Measurements from ENCODE around the gene LIMA1.
"Not testable (repeated sequence)": the region's sequence is repeated elsewhere in the genome, so short reads cannot be mapped to it uniquely, and the experiment has no call there.

DNA sequence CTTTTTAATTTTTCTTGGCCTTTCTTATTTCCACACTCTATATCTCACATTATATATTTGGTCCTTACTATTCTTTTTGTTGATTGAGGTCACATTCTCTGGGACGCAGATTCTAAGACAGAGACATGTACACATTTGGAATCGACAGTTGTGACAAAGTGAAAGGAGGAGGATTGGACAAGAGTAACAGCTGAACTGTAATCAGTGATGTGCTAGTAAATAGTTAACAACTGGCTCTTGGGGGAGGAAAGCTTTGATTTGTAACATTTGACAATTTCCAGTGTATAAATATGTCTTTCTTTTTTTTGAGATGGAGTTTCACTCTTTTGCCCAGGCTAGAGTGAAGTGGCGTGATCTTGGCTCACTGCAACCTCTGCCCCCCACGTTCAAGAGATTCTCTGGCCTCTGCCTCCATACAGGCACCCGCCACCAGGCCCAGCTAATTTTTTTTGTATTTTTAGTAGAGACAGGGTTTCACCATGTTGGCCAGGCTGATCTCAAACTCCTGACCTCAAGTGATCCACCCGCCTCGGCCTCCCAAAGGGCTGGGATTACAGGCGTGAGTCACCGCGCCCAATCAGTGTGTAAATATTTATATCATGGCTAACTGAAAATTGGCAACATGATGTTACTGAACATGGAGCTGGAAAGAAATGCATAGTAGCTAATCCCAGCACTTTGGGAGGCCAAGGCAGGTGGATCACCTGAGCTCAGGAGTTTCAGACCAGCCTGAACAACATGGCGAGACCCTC is 28.7 kb upstream of the LIMA1 start:
- TF ChIP-seq EZH2 (optimal IDR thresholded peaks at IDR 0.05; ENCODE audit: low read depth, low read length), result not testable (repeated sequence)
- TF ChIP-seq, protein P1, sequence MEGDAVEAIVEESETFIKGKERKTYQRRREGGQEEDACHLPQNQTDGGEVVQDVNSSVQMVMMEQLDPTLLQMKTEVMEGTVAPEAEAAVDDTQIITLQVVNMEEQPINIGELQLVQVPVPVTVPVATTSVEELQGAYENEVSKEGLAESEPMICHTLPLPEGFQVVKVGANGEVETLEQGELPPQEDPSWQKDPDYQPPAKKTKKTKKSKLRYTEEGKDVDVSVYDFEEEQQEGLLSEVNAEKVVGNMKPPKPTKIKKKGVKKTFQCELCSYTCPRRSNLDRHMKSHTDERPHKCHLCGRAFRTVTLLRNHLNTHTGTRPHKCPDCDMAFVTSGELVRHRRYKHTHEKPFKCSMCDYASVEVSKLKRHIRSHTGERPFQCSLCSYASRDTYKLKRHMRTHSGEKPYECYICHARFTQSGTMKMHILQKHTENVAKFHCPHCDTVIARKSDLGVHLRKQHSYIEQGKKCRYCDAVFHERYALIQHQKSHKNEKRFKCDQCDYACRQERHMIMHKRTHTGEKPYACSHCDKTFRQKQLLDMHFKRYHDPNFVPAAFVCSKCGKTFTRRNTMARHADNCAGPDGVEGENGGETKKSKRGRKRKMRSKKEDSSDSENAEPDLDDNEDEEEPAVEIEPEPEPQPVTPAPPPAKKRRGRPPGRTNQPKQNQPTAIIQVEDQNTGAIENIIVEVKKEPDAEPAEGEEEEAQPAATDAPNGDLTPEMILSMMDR (IDR thresholded peaks at IDR 0.05; ENCODE audit: low read length), result not testable (repeated sequence)

Data from MM.1S (cell line).